Measurements from ENCODE around the gene SLC46A2.

Gene SLC46A2

DNA sequence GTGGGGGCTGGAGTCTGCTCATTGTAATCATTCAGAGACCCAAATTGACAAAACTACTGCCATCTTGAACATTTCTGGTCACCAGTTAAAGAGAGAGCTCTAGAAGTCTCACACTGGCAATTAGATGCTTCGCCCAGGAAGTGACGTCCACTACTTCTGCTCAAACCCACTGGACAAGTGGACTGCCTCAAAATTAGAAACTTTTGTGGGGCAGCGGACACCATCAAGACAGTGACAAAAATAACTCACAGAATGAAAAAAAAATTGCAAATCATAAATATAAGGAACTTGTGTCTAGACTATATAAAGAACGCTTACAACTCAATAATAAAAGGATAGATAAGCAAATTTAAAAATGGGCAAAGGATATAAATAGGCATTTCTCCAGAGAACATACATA lies 9.8 kb upstream of the SLC46A2 start:
- TF ChIP-seq, protein P1, sequence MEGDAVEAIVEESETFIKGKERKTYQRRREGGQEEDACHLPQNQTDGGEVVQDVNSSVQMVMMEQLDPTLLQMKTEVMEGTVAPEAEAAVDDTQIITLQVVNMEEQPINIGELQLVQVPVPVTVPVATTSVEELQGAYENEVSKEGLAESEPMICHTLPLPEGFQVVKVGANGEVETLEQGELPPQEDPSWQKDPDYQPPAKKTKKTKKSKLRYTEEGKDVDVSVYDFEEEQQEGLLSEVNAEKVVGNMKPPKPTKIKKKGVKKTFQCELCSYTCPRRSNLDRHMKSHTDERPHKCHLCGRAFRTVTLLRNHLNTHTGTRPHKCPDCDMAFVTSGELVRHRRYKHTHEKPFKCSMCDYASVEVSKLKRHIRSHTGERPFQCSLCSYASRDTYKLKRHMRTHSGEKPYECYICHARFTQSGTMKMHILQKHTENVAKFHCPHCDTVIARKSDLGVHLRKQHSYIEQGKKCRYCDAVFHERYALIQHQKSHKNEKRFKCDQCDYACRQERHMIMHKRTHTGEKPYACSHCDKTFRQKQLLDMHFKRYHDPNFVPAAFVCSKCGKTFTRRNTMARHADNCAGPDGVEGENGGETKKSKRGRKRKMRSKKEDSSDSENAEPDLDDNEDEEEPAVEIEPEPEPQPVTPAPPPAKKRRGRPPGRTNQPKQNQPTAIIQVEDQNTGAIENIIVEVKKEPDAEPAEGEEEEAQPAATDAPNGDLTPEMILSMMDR (conservative IDR thresholded peaks at IDR 0.05): no peak
- no peak overlapping the region for H3K27ac ChIP-seq

DNA sequence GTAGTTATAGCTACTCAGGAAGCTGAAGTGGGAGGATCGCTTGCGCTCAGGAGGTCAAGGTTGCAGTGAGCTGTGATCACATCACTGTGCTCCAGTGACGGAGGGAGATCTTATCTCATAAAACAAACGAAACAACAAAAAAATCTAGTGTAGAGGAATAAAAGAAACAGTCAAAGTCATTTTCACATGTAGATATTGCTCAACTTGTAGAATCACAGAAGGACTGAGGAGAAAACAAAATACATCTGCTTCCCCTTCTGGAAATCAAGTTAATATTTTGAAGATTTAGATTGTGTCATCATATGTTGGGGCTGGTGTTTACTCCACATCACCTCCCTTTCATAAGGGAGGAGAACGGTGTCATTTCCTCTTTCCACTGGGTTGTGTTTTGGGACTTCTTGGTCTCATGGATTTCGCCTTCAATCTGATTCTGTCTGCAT lies 8.2 kb upstream of the SLC46A2 start:
- TF ChIP-seq, protein P1 (conservative IDR thresholded peaks at IDR 0.05): no peak

DNA sequence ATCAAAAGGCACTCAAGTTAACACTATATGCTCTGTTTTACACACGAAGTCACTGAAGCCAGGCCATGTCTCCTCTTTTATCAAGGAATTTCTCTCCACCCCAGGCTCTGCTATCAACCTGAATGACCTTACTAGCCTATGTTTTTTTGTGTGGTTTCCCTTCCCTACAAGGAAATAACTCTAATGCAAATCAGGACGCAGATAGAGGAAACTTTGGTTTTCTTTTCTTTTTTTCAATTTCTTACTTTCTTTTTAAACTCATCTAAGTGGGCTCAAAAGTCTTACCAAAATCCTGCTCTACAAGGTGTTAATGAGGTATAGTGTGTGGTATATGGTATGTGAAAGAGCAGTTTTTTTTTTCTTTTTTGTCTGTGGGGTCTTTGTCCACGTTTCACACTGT lies 5.5 kb upstream of the SLC46A2 start:
- H3K27ac ChIP-seq: no peak overlapping the region
- TF ChIP-seq, protein P1 (conservative IDR thresholded peaks at IDR 0.05): no peak

More for the DNA sequence above, 8.2 kb upstream of the SLC46A2 start:
- no peak overlapping the region for H3K27ac ChIP-seq

DNA sequence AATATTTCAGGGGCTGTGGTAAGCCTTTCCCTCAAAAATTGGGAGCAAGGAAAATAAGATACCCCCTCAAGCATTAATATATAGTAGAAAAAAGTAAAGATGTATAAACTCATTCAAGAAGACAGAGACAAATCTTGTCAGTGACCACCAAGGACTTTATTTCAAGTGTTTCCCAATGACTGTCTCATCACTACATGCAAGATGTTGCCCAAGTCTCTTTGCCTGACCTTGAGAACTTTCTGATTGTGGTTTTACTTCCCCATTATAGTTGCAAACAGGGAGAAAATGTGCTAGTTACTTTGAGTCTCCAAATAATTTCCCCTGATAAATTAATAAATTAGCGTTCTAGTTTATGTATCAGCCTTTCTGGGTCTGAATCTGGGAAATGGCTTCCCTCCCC lies 4.0 kb upstream of the SLC46A2 start:
- TF ChIP-seq, protein P1 (conservative IDR thresholded peaks at IDR 0.05): no peak
- H3K27ac ChIP-seq: no peak overlapping the region

DNA sequence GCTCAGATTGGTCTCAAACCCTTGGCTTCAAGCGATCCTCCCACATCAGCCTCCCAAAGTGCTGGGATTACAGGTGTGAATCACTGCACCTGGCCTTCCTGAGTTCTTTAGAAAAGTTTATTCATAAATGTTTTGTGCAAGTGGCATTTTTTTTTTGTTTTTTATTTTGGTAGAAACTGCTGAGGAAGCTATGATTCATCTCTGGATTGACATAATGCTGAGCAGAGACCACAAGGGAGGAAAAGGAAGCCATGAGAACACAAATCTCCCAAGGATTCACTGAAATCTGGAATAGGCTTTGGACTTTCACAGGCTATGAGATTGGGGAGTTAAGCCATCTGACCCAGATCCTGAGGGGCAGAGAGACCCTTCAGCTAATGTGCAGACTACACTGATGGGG lies 3.4 kb upstream of the SLC46A2 start:
- H3K27ac ChIP-seq: no peak overlapping the region
- TF ChIP-seq, protein P1 (conservative IDR thresholded peaks at IDR 0.05): no peak

DNA sequence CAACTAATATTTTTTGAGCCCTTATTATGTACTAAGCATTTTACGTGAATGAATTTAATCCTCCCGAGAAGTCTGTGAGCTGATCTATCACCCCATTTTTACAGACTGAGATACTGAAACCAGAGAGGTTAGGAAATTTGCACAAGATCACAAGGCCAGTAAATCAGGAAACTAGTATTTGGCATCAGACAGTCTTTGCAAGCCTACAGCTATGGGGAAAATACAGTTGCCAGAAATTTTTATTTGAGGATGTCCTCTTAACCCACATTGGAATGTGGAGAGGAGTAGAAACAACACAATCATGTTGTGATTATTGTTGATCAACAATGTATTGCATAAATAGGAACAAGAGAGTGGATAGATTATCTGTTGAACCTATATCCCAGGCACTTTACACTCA lies 2.3 kb upstream of the SLC46A2 start:
- H3K27ac ChIP-seq: no peak overlapping the region
- TF ChIP-seq, protein P1 (conservative IDR thresholded peaks at IDR 0.05): no peak

DNA sequence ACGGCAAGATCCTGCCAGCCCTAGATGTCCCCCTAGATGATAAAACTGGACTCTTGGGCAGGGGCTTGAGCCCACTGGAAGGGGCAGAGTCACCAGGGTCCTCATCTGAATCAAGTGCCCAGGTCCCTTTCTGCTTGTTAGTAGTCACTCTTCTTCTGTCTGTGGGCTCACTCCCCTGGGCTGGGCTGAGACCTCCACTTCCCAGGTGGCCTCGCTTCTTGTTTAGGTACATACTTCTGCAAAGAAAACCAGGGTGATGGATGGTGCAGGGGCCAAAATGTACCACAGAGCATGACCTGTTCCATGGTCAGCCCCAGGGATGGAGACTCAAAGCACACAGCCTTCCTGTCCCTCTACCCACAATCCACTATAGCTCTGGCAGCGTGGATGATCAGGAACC lies 845 bp upstream of the SLC46A2 start:
- TF ChIP-seq, protein P1 (conservative IDR thresholded peaks at IDR 0.05): no peak

DNA sequence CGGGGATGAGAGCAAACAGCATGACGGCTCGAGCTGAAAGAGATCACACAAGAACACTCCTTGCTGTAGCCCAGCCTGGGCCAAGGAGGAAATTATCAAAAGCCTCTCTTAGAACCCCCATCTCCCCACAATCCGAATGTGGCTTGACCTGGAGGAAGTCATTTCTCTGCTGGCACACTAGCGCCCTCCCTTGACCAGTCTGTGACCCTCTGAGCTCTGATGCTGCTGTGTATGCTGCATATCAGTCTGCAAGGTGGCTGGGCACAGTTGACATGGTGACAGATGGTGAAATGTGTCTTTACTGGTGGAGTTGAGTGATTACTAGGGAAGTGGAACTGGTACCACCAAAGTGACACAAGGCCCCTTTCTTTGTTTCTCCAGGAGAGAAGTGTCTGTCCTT lies 3.3 kb downstream of the SLC46A2 start:
- H3K27ac ChIP-seq: no peak overlapping the region
- TF ChIP-seq, protein P1 (conservative IDR thresholded peaks at IDR 0.05): no peak

More for the DNA sequence above, 845 bp upstream of the SLC46A2 start:
- no peak overlapping the region for H3K27ac ChIP-seq
